A673 (cell line): ENCODE results near the gene SYNE3. TPM values are rescaled to one million over a fixed set of nuclear protein-coding genes. Genes with fewer than 3 reads are reported as not detected.

Experiments
- BruUV-seq: library from RNA; stranded (reverse); fragments of 400-500 nt; replicated peaks from 2 replicates; lab custom pipeline; 2021; lab: Mats Ljungman, UMichigan
- CTCF ChIA-PET: fragments of 300-600 bp; sonication (Branson Sonifier 250); formaldehyde crosslinking; loops from one replicate; lab custom pipeline; 2022; ENCODE audit warnings: antibody characterized with exemption; lab: Charles Lee
- POLR2A ChIA-PET: fragments of 300-600 bp; sonication (Branson Sonifier 250); formaldehyde crosslinking; loops from one replicate; lab custom pipeline; 2022; ENCODE audit warnings: antibody characterized with exemption; ENCODE audit not compliant: low non-redundant PET; lab: Charles Lee
- DNase-seq: peaks from one replicate; pipeline ENCODE4 v3.0.0-alpha.2; 2015; ENCODE audit warnings: low spot score
- H3K27ac ChIP-seq: fragments of 200-600 bp; sonication (generic); 2 replicates; pipeline ENCODE4 v1.5.1; 2016; ENCODE audit warnings: mixed run types, low read depth, mild to moderate bottlenecking, mixed read lengths, antibody characterized with exemption, low read length; ENCODE audit not compliant: poor library complexity, severe bottlenecking
- H3K27me3 ChIP-seq: fragments of 200-600 bp; sonication (generic); replicated peaks from 2 replicates; pipeline ENCODE4 v1.6.1; 2017; ENCODE audit warnings: mixed run types, low read depth, mild to moderate bottlenecking, mixed read lengths, antibody characterized with exemption, low read length; ENCODE audit not compliant: insufficient read depth, poor library complexity
- H3K36me3 ChIP-seq: fragments of 200-600 bp; sonication (generic); 2 replicates; pipeline ENCODE4 v1.6.1; 2016; ENCODE audit warnings: mixed run types, mild to moderate bottlenecking, mixed read lengths, antibody characterized with exemption, low read length; ENCODE audit not compliant: insufficient read depth, poor library complexity, severe bottlenecking
- H3K4me1 ChIP-seq: fragments of 200-600 bp; sonication (generic); 2 replicates; pipeline ENCODE4 v1.6.1; 2017; ENCODE audit warnings: mixed run types, mild to moderate bottlenecking, mixed read lengths, antibody characterized with exemption, low read length; ENCODE audit not compliant: insufficient read depth, poor library complexity, severe bottlenecking
- H3K4me3 ChIP-seq: fragments of 200-600 bp; sonication (generic); 2 replicates; pipeline ENCODE4 v1.5.1; 2016; ENCODE audit warnings: low read depth, mixed run types, mild to moderate bottlenecking, mixed read lengths, low read length; ENCODE audit not compliant: poor library complexity, severe bottlenecking
- H3K9me3 ChIP-seq: fragments of 200-600 bp; sonication (generic); 2 replicates; pipeline ENCODE4 v1.6.1; 2016; ENCODE audit warnings: mixed run types, low read depth, mild to moderate bottlenecking, mixed read lengths, antibody characterized with exemption, low read length; ENCODE audit not compliant: poor library complexity, severe bottlenecking
- EZH2 ChIP-seq: fragments of 200-600 bp; sonication (generic); IDR thresholded peaks from 2 replicates; pipeline ENCODE4 v1.6.1; 2017; ENCODE audit warnings: borderline replicate concordance, low read depth, mild to moderate bottlenecking, mixed read lengths, antibody characterized with exemption, low read length; ENCODE audit not compliant: poor library complexity, severe bottlenecking
- intact Hi-C: fragments of 100-400 bp; cut with micrococcal nuclease; formaldehyde crosslinking; loops from one replicate; pipeline ENCODE4 v1.10.0; 2022; ENCODE audit not compliant: unreplicated experiment
- total RNA-seq: library from RNA; stranded (reverse); gene quantifications from 2 replicates; pipeline ENCODE4 v1.2.3, GENCODE V29; 2021
- TF ChIP-seq, protein P1 (sequence below): fragments of 300-800, 200-600 bp; sonication (generic); conservative IDR thresholded peaks from 2 replicates; pipeline ENCODE4 v1.5.1; 2017; ENCODE audit warnings: low read depth, mild to moderate bottlenecking, antibody characterized with exemption, low read length, moderate library complexity, mixed read lengths

The SYNE3 gene
- total RNA-seq, 1 experiment from 2014 or later = 6.4 TPM

DNA sequence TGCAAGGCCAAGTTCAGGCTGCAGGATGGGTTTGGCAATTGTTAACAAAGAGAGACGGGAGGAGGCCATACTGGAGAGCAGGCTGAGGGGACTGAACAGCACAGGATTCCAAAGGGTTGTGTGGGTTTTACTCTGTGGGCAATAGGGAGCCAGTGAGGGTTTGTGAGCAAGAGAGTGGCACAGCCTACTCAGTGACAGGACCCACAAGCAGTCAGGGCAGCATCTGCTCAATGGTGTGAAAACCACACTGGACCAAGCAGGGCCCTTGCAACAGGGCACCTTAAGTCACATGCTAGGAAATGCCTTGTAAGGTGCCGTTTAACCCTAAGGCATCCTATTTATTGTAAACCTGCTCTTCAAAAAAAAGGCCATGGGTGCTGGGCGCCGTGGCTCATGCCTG lies 22.0 kb downstream of the SYNE3 start:
- no peak overlapping the region for H3K4me3 ChIP-seq
- H3K9me3 ChIP-seq = no peaks in the 10 kb centered on the region
- H3K27ac ChIP-seq = no peak overlapping the region
- no peaks in the 10 kb centered on the region for H3K36me3 ChIP-seq
- CTCF ChIA-PET = no interaction called here
- no peak for DNase-seq
- TF ChIP-seq EZH2 = no peak
- POLR2A ChIA-PET = no interaction called here
- H3K4me1 ChIP-seq = no peaks in the 10 kb centered on the region
- H3K27me3 ChIP-seq = no peaks in the 10 kb centered on the region
- BruUV-seq = no TSS peak
- intact Hi-C loops = no loop called here

GRCh38 chr14:95493976-95494375 lies 22.5 kb downstream of the SYNE3 start:
- H3K4me1 ChIP-seq = no peaks in the 10 kb centered on the region
- H3K4me3 ChIP-seq = no peak overlapping the region
- BruUV-seq = no TSS peak
- no peak for TF ChIP-seq EZH2
- TF ChIP-seq, protein P1, sequence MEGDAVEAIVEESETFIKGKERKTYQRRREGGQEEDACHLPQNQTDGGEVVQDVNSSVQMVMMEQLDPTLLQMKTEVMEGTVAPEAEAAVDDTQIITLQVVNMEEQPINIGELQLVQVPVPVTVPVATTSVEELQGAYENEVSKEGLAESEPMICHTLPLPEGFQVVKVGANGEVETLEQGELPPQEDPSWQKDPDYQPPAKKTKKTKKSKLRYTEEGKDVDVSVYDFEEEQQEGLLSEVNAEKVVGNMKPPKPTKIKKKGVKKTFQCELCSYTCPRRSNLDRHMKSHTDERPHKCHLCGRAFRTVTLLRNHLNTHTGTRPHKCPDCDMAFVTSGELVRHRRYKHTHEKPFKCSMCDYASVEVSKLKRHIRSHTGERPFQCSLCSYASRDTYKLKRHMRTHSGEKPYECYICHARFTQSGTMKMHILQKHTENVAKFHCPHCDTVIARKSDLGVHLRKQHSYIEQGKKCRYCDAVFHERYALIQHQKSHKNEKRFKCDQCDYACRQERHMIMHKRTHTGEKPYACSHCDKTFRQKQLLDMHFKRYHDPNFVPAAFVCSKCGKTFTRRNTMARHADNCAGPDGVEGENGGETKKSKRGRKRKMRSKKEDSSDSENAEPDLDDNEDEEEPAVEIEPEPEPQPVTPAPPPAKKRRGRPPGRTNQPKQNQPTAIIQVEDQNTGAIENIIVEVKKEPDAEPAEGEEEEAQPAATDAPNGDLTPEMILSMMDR = no peak
- no peaks in the 10 kb centered on the region for H3K9me3 ChIP-seq
- no peaks in the 10 kb centered on the region for H3K36me3 ChIP-seq
- intact Hi-C loops = no loop called here
- no peak for DNase-seq
- no peaks in the 10 kb centered on the region for H3K27me3 ChIP-seq
- H3K27ac ChIP-seq = no peak overlapping the region
- POLR2A ChIA-PET = no interaction called here
- CTCF ChIA-PET = no interaction called here

DNA sequence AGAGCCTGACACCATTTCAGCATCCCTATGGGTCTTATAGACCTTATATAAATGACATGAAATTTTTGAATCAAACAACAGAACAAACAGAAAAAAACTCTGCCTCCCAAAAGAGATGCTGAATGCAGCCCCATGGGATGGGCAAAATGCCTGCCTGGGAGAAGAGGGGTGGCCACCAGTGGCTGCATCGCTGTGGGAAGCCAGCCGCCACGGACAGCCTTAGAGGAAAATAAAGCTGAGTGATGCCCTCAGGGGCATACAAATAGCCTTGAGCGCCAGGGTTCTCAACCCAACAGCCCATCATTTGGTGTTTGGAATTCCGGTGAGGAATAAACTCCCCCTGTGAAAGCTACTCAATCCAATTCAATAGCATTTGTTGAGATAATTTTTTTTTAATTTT lies 22.9 kb downstream of the SYNE3 start:
- CTCF ChIA-PET = no interaction called here
- H3K4me1 ChIP-seq = no peaks in the 10 kb centered on the region
- no peak for TF ChIP-seq EZH2
- TF ChIP-seq, protein P1 = no peak
- no peak overlapping the region for H3K27ac ChIP-seq
- no peak overlapping the region for H3K4me3 ChIP-seq
- no peaks in the 10 kb centered on the region for H3K27me3 ChIP-seq
- no peak for DNase-seq
- no peaks in the 10 kb centered on the region for H3K9me3 ChIP-seq
- no peaks in the 10 kb centered on the region for H3K36me3 ChIP-seq
- POLR2A ChIA-PET = no interaction called here
- intact Hi-C loops = no loop called here
- BruUV-seq = no TSS peak

- Histone ChIP-seq H3K4me3 (no peak overlapping the region), H3K27me3 (no peaks in the 10 kb centered on the region), H3K36me3 (no peaks in the 10 kb centered on the region), H3K27ac (no peak overlapping the region), H3K4me1 (no peaks in the 10 kb centered on the region), H3K9me3 (no peaks in the 10 kb centered on the region)
- DNase-seq = no peak
- CTCF ChIA-PET = no interaction called here
- TF ChIP-seq, protein P1 = no peak
- TF ChIP-seq EZH2 = no peak
- POLR2A ChIA-PET = no interaction called here
- intact Hi-C loops = no loop called here
- no TSS peak for BruUV-seq
Observed at GRCh38 chr14:95491936-95492608, 24.4 kb downstream of the SYNE3 start.
